GM12878 (cell line): Measurements from ENCODE around the gene TDRD3.

Experiments
- CBFB ChIP-seq: IDR thresholded peaks from 2 replicates; pipeline ENCODE4 v1.6.1; 2016; ENCODE audit warnings: antibody characterized with exemption, low read depth
- RAD21 ChIP-seq: IDR thresholded peaks from 2 replicates; pipeline ENCODE4 v1.6.1; 2011; ENCODE audit warnings: mild to moderate bottlenecking, low read depth, low read length, moderate library complexity; ENCODE audit not compliant: insufficient read depth
- SREBF2 ChIP-seq: IDR thresholded peaks from 2 replicates; pipeline ENCODE4 v1.6.1; 2012; ENCODE audit warnings: mild to moderate bottlenecking, low read length
- YY1 ChIP-seq: IDR thresholded peaks from 2 replicates; pipeline ENCODE4 v1.6.1; 2011; ENCODE audit warnings: low read depth, mild to moderate bottlenecking, low read length
- TF ChIP-seq, protein P1 (sequence below): IDR thresholded peaks from 2 replicates; pipeline ENCODE4 v1.6.1; 2012; ENCODE audit warnings: low read depth, low read length, improper control_type of control experiment

DNA sequence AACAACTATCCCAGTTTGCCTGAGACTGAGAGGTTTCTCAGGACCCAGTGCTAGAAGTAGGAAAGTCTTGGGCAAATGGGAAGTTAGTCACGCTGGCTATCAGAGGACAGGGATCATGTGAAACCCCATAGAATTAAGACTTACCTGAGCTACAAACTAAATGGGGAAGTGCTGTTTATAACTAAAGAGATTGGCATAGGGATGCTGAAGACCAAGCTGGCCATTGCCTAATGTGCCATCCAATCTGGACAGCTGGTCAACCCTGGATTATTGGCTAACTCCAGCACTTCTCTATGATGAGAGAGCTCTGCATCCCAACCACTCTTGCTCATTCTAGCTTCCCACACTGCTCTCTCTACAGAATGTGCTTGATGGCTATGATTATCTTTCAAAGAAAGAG is 216.1 kb downstream of the TDRD3 start:
- TF ChIP-seq SREBF2 (no peak), YY1 (no peak), CBFB (no peak), RAD21 (no peak)
- TF ChIP-seq, protein P1, sequence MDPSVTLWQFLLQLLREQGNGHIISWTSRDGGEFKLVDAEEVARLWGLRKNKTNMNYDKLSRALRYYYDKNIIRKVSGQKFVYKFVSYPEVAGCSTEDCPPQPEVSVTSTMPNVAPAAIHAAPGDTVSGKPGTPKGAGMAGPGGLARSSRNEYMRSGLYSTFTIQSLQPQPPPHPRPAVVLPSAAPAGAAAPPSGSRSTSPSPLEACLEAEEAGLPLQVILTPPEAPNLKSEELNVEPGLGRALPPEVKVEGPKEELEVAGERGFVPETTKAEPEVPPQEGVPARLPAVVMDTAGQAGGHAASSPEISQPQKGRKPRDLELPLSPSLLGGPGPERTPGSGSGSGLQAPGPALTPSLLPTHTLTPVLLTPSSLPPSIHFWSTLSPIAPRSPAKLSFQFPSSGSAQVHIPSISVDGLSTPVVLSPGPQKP: no peak
